Fibroblast of lung (primary cell): Measurements from ENCODE around the gene ARRB2.

Experiments used
- EZH2 ChIP-seq: IDR thresholded peaks from 2 replicates; pipeline ENCODE4 v1.5.1; 2012; ENCODE audit warnings: low read length, control low read depth, mild to moderate bottlenecking; ENCODE audit errors: missing control alignments
- TF ChIP-seq, protein P1 (sequence below), 2 donors: IDR thresholded peaks in 1 of 2; conservative IDR thresholded peaks in 1 of 2; 1 replicate in 1 of 2; 2 replicates in 1 of 2; pipeline ENCODE4 v1.5.1; 2011 to 2012; ENCODE audit warnings: low read length in 2 of 2, control low read depth in 1 of 2, inconsistent platforms in 1 of 2, low read depth in 1 of 2, mild to moderate bottlenecking in 1 of 2

DNA sequence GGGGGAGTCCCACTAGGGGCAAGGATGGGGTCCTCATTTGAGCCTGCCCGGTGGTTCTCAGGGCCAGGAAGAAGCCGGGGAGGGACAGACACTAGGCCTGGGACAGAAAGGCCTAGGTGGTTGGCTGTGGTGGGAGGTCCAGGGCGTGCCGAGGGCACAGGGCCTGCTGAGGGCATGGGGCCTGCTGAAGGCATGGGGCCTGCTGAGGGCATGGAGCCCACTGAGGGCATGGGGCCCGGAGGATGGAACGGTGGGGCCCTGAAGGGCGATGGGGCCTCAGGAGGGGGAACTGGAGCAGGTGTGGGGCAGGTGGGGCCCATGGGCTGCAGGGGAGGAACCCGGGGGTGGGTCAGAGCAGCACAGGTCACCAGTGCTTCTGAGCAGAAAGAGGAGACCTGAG is 37.7 kb upstream of the ARRB2 start:
- TF ChIP-seq, protein P1, sequence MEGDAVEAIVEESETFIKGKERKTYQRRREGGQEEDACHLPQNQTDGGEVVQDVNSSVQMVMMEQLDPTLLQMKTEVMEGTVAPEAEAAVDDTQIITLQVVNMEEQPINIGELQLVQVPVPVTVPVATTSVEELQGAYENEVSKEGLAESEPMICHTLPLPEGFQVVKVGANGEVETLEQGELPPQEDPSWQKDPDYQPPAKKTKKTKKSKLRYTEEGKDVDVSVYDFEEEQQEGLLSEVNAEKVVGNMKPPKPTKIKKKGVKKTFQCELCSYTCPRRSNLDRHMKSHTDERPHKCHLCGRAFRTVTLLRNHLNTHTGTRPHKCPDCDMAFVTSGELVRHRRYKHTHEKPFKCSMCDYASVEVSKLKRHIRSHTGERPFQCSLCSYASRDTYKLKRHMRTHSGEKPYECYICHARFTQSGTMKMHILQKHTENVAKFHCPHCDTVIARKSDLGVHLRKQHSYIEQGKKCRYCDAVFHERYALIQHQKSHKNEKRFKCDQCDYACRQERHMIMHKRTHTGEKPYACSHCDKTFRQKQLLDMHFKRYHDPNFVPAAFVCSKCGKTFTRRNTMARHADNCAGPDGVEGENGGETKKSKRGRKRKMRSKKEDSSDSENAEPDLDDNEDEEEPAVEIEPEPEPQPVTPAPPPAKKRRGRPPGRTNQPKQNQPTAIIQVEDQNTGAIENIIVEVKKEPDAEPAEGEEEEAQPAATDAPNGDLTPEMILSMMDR (conservative IDR thresholded peaks at IDR 0.05 in 1 of 2, IDR thresholded peaks at IDR 0.05 in 1 of 2; ENCODE audit: low read depth in 1 of 2, low read length in 2 of 2): no peak
- no peak for TF ChIP-seq EZH2
